GM20000 (cell line): ENCODE measurements around the gene ANXA11.

Experiments used
- DNase-seq: peaks from one replicate; pipeline ENCODE4 v3.0.0; 2012; ENCODE audit warnings: low spot score
- TF ChIP-seq, protein P1 (sequence below): IDR thresholded peaks from 2 replicates; pipeline ENCODE4 v1.5.1; 2012; ENCODE audit warnings: mild to moderate bottlenecking, control low read depth; ENCODE audit errors: extremely low read depth, missing control alignments

The ANXA11 gene

GRCh38 chr10:80166581-80167470, 38.5 kb downstream of the ANXA11 start:
- DNase-seq = no peak
- TF ChIP-seq, protein P1, sequence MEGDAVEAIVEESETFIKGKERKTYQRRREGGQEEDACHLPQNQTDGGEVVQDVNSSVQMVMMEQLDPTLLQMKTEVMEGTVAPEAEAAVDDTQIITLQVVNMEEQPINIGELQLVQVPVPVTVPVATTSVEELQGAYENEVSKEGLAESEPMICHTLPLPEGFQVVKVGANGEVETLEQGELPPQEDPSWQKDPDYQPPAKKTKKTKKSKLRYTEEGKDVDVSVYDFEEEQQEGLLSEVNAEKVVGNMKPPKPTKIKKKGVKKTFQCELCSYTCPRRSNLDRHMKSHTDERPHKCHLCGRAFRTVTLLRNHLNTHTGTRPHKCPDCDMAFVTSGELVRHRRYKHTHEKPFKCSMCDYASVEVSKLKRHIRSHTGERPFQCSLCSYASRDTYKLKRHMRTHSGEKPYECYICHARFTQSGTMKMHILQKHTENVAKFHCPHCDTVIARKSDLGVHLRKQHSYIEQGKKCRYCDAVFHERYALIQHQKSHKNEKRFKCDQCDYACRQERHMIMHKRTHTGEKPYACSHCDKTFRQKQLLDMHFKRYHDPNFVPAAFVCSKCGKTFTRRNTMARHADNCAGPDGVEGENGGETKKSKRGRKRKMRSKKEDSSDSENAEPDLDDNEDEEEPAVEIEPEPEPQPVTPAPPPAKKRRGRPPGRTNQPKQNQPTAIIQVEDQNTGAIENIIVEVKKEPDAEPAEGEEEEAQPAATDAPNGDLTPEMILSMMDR = no peak

GRCh38 chr10:80165173-80165572, 40.2 kb downstream of the ANXA11 start:
- DNase-seq = no peak
- TF ChIP-seq, protein P1 = no peak

DNA sequence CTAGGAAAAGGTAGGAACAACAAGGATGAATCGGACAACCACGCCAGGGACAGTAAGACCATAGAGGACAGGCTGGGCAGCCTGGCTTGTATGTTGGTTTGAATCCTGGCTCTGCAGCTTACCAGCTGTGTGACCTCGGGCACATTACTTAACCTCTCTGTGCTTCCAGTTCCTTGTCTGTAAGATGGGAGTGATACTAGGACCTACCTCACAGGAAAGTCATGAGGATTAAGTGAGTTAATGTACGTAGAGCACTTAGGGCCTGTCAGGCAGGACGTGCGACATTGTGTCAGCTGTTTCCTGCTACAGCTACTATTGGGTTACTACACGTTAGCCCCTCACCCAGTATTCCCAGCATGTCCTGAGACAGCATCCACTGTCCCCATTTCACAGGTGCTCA, 40.7 kb downstream of the ANXA11 start:
- TF ChIP-seq, protein P1 = no peak
- no peak for DNase-seq

GRCh38 chr10:80163741-80164341, 41.5 kb downstream of the ANXA11 start:
- no peak for DNase-seq
- TF ChIP-seq, protein P1 = no peak

- DNase-seq = no peak
- TF ChIP-seq, protein P1 = no peak
Measured at GRCh38 chr10:80161321-80162083, 43.8 kb downstream of the ANXA11 start.

DNA sequence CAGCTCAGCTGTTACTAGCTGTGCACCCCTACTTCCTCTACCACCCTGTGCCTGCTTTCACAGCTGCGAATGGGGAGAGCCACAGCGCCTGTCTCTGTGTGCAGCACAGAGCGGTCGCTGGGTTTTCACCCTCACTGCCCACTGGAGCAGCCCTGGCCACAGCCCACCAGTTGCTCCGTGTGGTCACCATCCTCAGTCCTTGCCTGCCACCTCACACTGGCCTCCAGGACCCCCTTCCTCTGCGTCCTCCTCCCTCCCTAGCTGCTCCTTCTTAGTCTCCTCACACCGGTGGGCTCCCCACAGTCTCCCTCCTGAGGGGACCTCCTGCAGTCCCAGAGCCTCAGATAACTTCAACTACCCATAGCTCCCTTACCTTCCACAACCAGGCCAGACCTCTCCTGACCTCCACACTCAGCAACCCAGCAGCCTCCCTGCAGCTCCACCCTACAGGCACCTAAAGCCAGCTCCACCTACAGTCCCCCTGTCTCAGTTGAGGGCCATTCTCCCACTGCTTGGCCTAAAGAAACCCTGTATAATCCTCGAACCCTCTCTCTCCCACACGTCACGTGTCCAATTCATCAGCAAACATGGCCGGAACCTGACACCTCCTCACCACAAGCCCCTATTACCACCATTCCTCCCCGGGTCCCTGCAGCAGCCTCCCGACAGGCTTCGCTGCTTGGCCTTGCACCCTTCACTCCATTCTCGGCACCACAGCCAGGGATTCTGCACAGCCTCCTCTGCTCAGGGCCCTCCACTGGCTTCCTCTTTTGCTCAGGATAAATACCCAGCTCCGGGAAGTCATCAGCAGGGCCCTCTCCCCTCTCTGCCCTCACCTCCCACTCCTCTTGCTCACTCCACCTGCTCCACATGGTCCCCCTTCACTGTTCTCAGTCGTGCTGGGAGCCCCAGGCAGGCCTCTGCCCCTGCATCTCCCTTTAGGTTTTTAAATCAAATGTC, 44.7 kb downstream of the ANXA11 start:
- TF ChIP-seq, protein P1 = no peak

More for the DNA sequence above, 44.7 kb downstream of the ANXA11 start:
- no peak for DNase-seq
